B cell (primary cell): ENCODE data around the gene LRP1. TPM values are rescaled to one million over a fixed set of nuclear protein-coding genes. Genes with fewer than 3 reads are reported as not detected.
A peak's percentile ranks its signal among the peaks of the same experiment; 100 is the strongest.

Source experiments
- ATAC-seq: fragments of 200-7000 bp; cut with Tn5 transposase; one replicate; pipeline ENCODE4 v1.10.0; 2021; ENCODE audit warnings: low read depth, mild to moderate bottlenecking, moderate number of reproducible peaks, moderate library complexity
- CTCF ChIA-PET: fragments of 350-600 bp; sonication (Branson Sonifier 250); formaldehyde crosslinking; loops from one replicate; lab custom pipeline; 2021; ENCODE audit warnings: antibody characterized with exemption, inconsistent platforms; lab: Charles Lee
- POLR2A ChIA-PET: fragments of 350-600 bp; sonication (Branson Sonifier 250); formaldehyde crosslinking; loops from one replicate; lab custom pipeline; 2021; ENCODE audit warnings: antibody characterized with exemption; lab: Charles Lee
- DNase-seq: peaks from one replicate; pipeline ENCODE4 v3.0.0; 2013
- H2AFZ ChIP-seq: 2 replicates; pipeline ENCODE4 v1.6.1; 2012; ENCODE audit warnings: mild to moderate bottlenecking, low read depth, low read length; ENCODE audit not compliant: insufficient read depth, poor library complexity, severe bottlenecking
- H3K27ac ChIP-seq, 2 donors: 1 replicate in 1 of 2; 2 replicates in 1 of 2; pipeline ENCODE4 v1.5.1; 2012 to 2013; ENCODE audit warnings: low read length in 2 of 2, mild to moderate bottlenecking in 2 of 2, moderate library complexity in 1 of 2
- H3K27me3 ChIP-seq, 4 experiments: fragments of 200-600 bp in 1 of 4; sonication (generic) in 1 of 4; replicated peaks in 1 of 4; 1 replicate in 2 of 4; 2 replicates in 2 of 4; pipeline versions ENCODE4 v1.6.1 to v1.7.0; 2013 to 2016; ENCODE audit warnings: low read length in 3 of 4, mild to moderate bottlenecking in 2 of 4, mixed read lengths in 1 of 4, moderate library complexity in 1 of 4; ENCODE audit not compliant: insufficient read depth in 4 of 4, control insufficient read depth in 3 of 4; ENCODE audit errors: control extremely low read depth in 1 of 4
- H3K36me3 ChIP-seq, 2 experiments: replicated peaks in 1 of 2; 1 replicate in 1 of 2; 2 replicates in 1 of 2; pipeline versions ENCODE4 v1.6.1 to v1.7.1; 2013; ENCODE audit warnings: low read length in 1 of 2; ENCODE audit not compliant: insufficient read depth in 2 of 2, control insufficient read depth in 1 of 2; ENCODE audit errors: control extremely low read depth in 1 of 2, extremely low read depth in 1 of 2
- H3K4me1 ChIP-seq, 2 donors: fragments of 200-600 bp in 1 of 2; sonication (generic) in 1 of 2; 1 replicate in 1 of 2; 2 replicates in 1 of 2; pipeline versions ENCODE4 v1.5.1 to v1.6.1; 2013 to 2017; ENCODE audit warnings: low read length in 2 of 2; ENCODE audit not compliant: control insufficient read depth in 2 of 2, insufficient read depth in 2 of 2
- H3K4me2 ChIP-seq: replicated peaks from 2 replicates; pipeline ENCODE3; 2012; ENCODE audit warnings: mild to moderate bottlenecking, low read depth, low read length; ENCODE audit not compliant: poor library complexity, severe bottlenecking
- H3K4me3 ChIP-seq, 5 experiments: fragments of 200-600 bp in 1 of 5; sonication (generic) in 1 of 5; 1 replicate in 3 of 5; 2 replicates in 2 of 5; pipeline versions ENCODE4 v1.5.1 to v1.7.0; 2011 to 2016; ENCODE audit warnings: low read length in 4 of 5, mild to moderate bottlenecking in 4 of 5, low read depth in 2 of 5, control low read depth in 1 of 5, moderate library complexity in 1 of 5; ENCODE audit not compliant: insufficient read depth in 1 of 5; ENCODE audit errors: control extremely low read depth in 1 of 5, extremely low read depth in 1 of 5
- H3K79me2 ChIP-seq: fragments of 200-600 bp; sonication (generic); one replicate; pipeline ENCODE4 v1.6.0; 2016; ENCODE audit warnings: low read length; ENCODE audit not compliant: control insufficient read depth, insufficient read depth
- H3K9ac ChIP-seq: fragments of 200-600 bp; sonication (generic); 2 replicates; pipeline ENCODE4 v1.6.1; 2017; ENCODE audit warnings: mild to moderate bottlenecking, low read length, moderate library complexity
- H3K9me3 ChIP-seq, 3 donors: one replicate each; pipeline versions ENCODE4 v1.6.1 to v1.7.1; 2013; ENCODE audit warnings: low read length in 2 of 3; ENCODE audit not compliant: control insufficient read depth in 2 of 3, insufficient read depth in 1 of 3; ENCODE audit errors: control extremely low read depth in 1 of 3
- H4K20me1 ChIP-seq: 2 replicates; pipeline ENCODE4 v1.6.0; 2012; ENCODE audit warnings: mild to moderate bottlenecking, low read length; ENCODE audit not compliant: insufficient read depth, control insufficient read depth, poor library complexity, severe bottlenecking
- H3K27ac Mint-ChIP-seq: one replicate; pipeline ENCODE4 v1.8.0; 2021; ENCODE audit warnings: mixed read lengths
- H3K27me3 Mint-ChIP-seq: one replicate; pipeline ENCODE4 v1.8.0; 2021; ENCODE audit warnings: mixed read lengths
- H3K4me1 Mint-ChIP-seq: one replicate; pipeline ENCODE4 v1.8.0; 2021; ENCODE audit warnings: mixed read lengths
- H3K4me3 Mint-ChIP-seq: one replicate; pipeline ENCODE4 v1.8.0; 2021; ENCODE audit warnings: mixed read lengths
- H3K9me3 Mint-ChIP-seq: one replicate; pipeline ENCODE4 v1.8.0; 2022; ENCODE audit warnings: mixed read lengths; ENCODE audit not compliant: insufficient read depth
- EZH2 ChIP-seq: IDR thresholded peaks from 2 replicates; pipeline ENCODE4 v1.6.1; 2012; ENCODE audit warnings: borderline replicate concordance, low read depth, mild to moderate bottlenecking, moderate library complexity, low read length; ENCODE audit not compliant: insufficient read depth, poor library complexity, severe bottlenecking
- WGBS: methylation state at CpG from one replicate; pipeline ENCODE4 v1.1.5; 2013; ENCODE audit warnings: missing lambda C conversion rate; ENCODE audit not compliant: insufficient coverage; 5-methylcytosine and 5-hydroxymethylcytosine counted together
- intact Hi-C: fragments of 100-400 bp; cut with micrococcal nuclease; formaldehyde crosslinking; loops from one replicate; pipeline ENCODE4 v1.10.0; 2022
- polyA plus RNA-seq: library from polyadenylated mRNA; depleted of rRNA; stranded (reverse); fragments of >200 nt; gene quantifications from 2 replicates; pipeline ENCODE4 v1.2.3, GENCODE V29; 2012
- total RNA-seq, 2 donors: library from RNA; stranded (reverse); fragments of 120-200 nt in 1 of 2; gene quantifications; 1 replicate in 1 of 2; 2 replicates in 1 of 2; pipeline versions ENCODE4 v1.2.3 to v1.2.4, GENCODE V29; 2013 to 2022
- TF ChIP-seq, protein P1 (sequence below): fragments of 200-600 bp; IDR thresholded peaks from one replicate; pipeline ENCODE4 v1.8.0; 2022; ENCODE audit warnings: antibody characterized with exemption, mild to moderate bottlenecking

Gene LRP1
- total and polyA plus RNA-seq, 2 donors (not counting 1 experiment from before 2014, with no cell fraction given) = 2.0 to 4.1 TPM

GRCh38 chr12:57109207-57110103 lies 18.8 kb upstream of the LRP1 start:
- H3K36me3 ChIP-seq = peaks cover 2 to 52% of the 10 kb centered on the region in 2 experiments
- DNase-seq (peak; percentile 17), ATAC-seq (no peak)
- no peak for TF ChIP-seq EZH2
- TF ChIP-seq, protein P1, sequence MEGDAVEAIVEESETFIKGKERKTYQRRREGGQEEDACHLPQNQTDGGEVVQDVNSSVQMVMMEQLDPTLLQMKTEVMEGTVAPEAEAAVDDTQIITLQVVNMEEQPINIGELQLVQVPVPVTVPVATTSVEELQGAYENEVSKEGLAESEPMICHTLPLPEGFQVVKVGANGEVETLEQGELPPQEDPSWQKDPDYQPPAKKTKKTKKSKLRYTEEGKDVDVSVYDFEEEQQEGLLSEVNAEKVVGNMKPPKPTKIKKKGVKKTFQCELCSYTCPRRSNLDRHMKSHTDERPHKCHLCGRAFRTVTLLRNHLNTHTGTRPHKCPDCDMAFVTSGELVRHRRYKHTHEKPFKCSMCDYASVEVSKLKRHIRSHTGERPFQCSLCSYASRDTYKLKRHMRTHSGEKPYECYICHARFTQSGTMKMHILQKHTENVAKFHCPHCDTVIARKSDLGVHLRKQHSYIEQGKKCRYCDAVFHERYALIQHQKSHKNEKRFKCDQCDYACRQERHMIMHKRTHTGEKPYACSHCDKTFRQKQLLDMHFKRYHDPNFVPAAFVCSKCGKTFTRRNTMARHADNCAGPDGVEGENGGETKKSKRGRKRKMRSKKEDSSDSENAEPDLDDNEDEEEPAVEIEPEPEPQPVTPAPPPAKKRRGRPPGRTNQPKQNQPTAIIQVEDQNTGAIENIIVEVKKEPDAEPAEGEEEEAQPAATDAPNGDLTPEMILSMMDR = no peak
- ChIA-PET POLR2A (interaction anchor here (0.5 to 5.0 kb wide), 8 partner anchors 12 to 907 kb away, joined by 3 to 139 read pairs (median 9); partner anchors contain the start of genes NAB2 and NEMP1), CTCF (interaction anchor here (1.4 to 14.2 kb wide), 6 partner anchors 15 to 102 kb away, joined by 3 to 420 read pairs (median 63); partner anchors contain the start of genes NAB2, NEMP1 and ZBTB39)
- 83% methylated on average over 3 of the region's 7 CpGs for WGBS
- H3K27me3 ChIP-seq = no peaks in the 10 kb centered on the region
- Mint-ChIP-seq H3K27ac (peak overlapping the region; percentile 98), H3K9me3 (no peaks in the 10 kb centered on the region), H3K27me3 (no peaks in the 10 kb centered on the region), H3K4me1 (peaks cover 47% of the 10 kb centered on the region), H3K4me3 (peak overlapping the region; percentile 99)
- peak overlapping the region; percentile 87 to 100 (median 100) for H3K4me3 ChIP-seq
- peak overlapping the region; percentile 96 to 100 for H3K27ac ChIP-seq
- intact Hi-C loops = loop anchor here (1.0 to 5.0 kb wide), 4 partner anchors 22 to 348 kb away; partner anchors contain the start of genes GLI1, INHBE and NEMP1
- peaks cover 80% of the 10 kb centered on the region for H3K79me2 ChIP-seq
- H3K9me3 ChIP-seq = no peaks in the 10 kb centered on the region
- H3K9ac ChIP-seq = peak overlapping the region; percentile 93
- peak overlapping the region; percentile 96 for H3K4me2 ChIP-seq
- H4K20me1 ChIP-seq = peaks cover 58% of the 10 kb centered on the region
- no peak overlapping the region for H2AFZ ChIP-seq
- peaks cover 20 to 40% of the 10 kb centered on the region in 2 donors for H3K4me1 ChIP-seq
